Keratinocyte (primary cell): ENCODE data around the gene SERPINI1. TPM values are rescaled to one million over a fixed set of nuclear protein-coding genes. Genes with fewer than 3 reads are reported as not detected.

ENCODE experiments used
- DNase-seq: peaks from one replicate; pipeline ENCODE4 v3.0.0-alpha.2; 2011; ENCODE audit warnings: low read depth, missing footprints, low spot score
- FAIRE-seq: peaks from 2 replicates; lab custom pipeline; 2011; peaks lifted over from hg19 to GRCh38; lab: Jason Lieb, UNC
- H2AFZ ChIP-seq: 2 replicates; pipeline ENCODE4 v1.6.0; 2012; ENCODE audit warnings: low read length, control low read depth, inconsistent platforms; ENCODE audit not compliant: control insufficient read depth
- H3K27ac ChIP-seq: 2 replicates; pipeline ENCODE4 v1.5.1; 2011; ENCODE audit warnings: low read length; ENCODE audit not compliant: control insufficient read depth, insufficient read depth
- H3K27me3 ChIP-seq: 3 replicates; pipeline ENCODE4 v1.6.0; 2011; ENCODE audit warnings: low read length; ENCODE audit not compliant: control insufficient read depth, insufficient read depth; ENCODE audit errors: extremely low read depth
- H3K36me3 ChIP-seq, 2 experiments: 2 replicates in 1 of 2; 3 replicates in 1 of 2; pipeline ENCODE4 v1.5.1; 2011; ENCODE audit warnings: low read length in 2 of 2, mild to moderate bottlenecking in 1 of 2; ENCODE audit not compliant: control insufficient read depth in 2 of 2, insufficient read depth in 2 of 2; ENCODE audit errors: extremely low read depth in 1 of 2
- H3K4me1 ChIP-seq: 3 replicates; pipeline ENCODE4 v1.5.1; 2011; ENCODE audit warnings: low read length; ENCODE audit not compliant: control insufficient read depth, insufficient read depth; ENCODE audit errors: extremely low read depth
- H3K4me2 ChIP-seq: 3 replicates; pipeline ENCODE4 v1.6.0; 2011; ENCODE audit warnings: low read depth, low read length; ENCODE audit not compliant: control insufficient read depth, insufficient read depth; ENCODE audit errors: extremely low read depth
- H3K4me3 ChIP-seq, 3 experiments: fragments of 200-600 bp in 1 of 3; sonication (generic) in 1 of 3; 2 replicates in 2 of 3; 3 replicates in 1 of 3; pipeline ENCODE4 v1.5.1; 2011 to 2016; ENCODE audit warnings: low read length in 3 of 3, mild to moderate bottlenecking in 3 of 3, control low read depth in 2 of 3, inconsistent platforms in 1 of 3, low read depth in 1 of 3, mixed read lengths in 1 of 3, mixed run types in 1 of 3, moderate library complexity in 1 of 3; ENCODE audit not compliant: control insufficient read depth in 2 of 3, insufficient read depth in 2 of 3; ENCODE audit errors: extremely low read depth in 1 of 3
- H3K79me2 ChIP-seq: 2 replicates; pipeline ENCODE4 v1.6.0; 2012; ENCODE audit warnings: low read length; ENCODE audit not compliant: control insufficient read depth, insufficient read depth
- H3K9ac ChIP-seq: 3 replicates; pipeline ENCODE4 v1.6.0; 2011; ENCODE audit warnings: low read length; ENCODE audit not compliant: control insufficient read depth, insufficient read depth; ENCODE audit errors: extremely low read depth
- H3K9me1 ChIP-seq: 3 replicates; pipeline ENCODE4 v1.6.0; 2011; ENCODE audit warnings: low read length; ENCODE audit not compliant: control insufficient read depth, insufficient read depth; ENCODE audit errors: extremely low read depth
- H3K9me3 ChIP-seq: 2 replicates; pipeline ENCODE4 v1.5.1; 2012; ENCODE audit warnings: low read depth, low read length; ENCODE audit not compliant: control insufficient read depth
- H4K20me1 ChIP-seq: 3 replicates; pipeline ENCODE4 v1.6.0; 2011; ENCODE audit warnings: low read length; ENCODE audit not compliant: control insufficient read depth, insufficient read depth; ENCODE audit errors: extremely low read depth
- CTCF ChIP-seq, 3 experiments: IDR thresholded peaks in 1 of 3; conservative IDR thresholded peaks in 1 of 3; optimal IDR thresholded peaks in 1 of 3; 2 replicates in 2 of 3; 3 replicates in 1 of 3; pipeline versions ENCODE3 to v1.5.1; 2011; ENCODE audit warnings: low read length in 3 of 3, mild to moderate bottlenecking in 3 of 3, moderate library complexity in 2 of 3, control low read depth in 1 of 3, inconsistent platforms in 1 of 3; ENCODE audit not compliant: insufficient read depth in 2 of 3; ENCODE audit errors: extremely low read depth in 1 of 3
- EZH2 ChIP-seq: IDR thresholded peaks from one replicate; pipeline ENCODE4 v1.6.1; 2012; ENCODE audit warnings: inconsistent platforms, mild to moderate bottlenecking, low read length, moderate library complexity
- dilution Hi-C: fragments of 300-500 bp; cut with MboI; formaldehyde crosslinking; loops from one replicate; pipeline ENCODE4 v1.7.0; 2020; ENCODE audit warnings: low sequenced_read_pairs; ENCODE audit not compliant: extremely low pct_ligation_motif_present
- polyA plus RNA-seq, 5 experiments: library from polyadenylated mRNA; depleted of rRNA in 3 of 5; stranded (reverse) in 3 of 5; stranded (forward) in 1 of 5; unstranded in 1 of 5; fragments of >200 nt; gene quantifications; 1 replicate in 1 of 5; 2 replicates in 3 of 5; 3 replicates in 1 of 5; pipeline versions ENCODE4 v1.2.1 to v1.2.3, GENCODE V29; 2011 to 2012; ENCODE audit warnings: missing spikeins in 2 of 5, low read depth in 1 of 5, low replicate concordance in 1 of 5

Gene SERPINI1
- polyA plus RNA-seq, 1 donor (not counting 4 experiments of a cell fraction or from before 2014, with no cell fraction given): 5.5 TPM

DNA sequence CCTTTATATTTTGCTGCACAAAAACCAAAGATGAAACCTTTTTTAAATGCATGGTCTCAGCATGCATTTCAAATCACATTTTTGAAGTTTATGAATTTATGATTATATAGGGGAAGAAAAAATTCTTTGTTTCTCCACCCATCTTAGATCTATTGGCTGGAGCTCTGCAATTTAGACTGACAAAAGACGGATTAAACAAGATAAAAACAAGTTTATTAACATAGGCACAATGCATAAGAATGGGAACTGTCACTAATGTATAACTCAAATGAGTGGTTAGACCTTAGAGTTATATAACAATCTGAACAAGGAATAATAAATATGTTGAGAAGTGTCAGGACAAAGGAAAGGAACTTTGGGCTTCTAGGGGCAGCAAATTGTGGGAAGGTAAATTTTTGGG lies 132.5 kb downstream of the SERPINI1 start:
- no peak overlapping the region for H3K27ac ChIP-seq
- H3K79me2 ChIP-seq: no peaks in the 10 kb centered on the region
- H2AFZ ChIP-seq: no peak overlapping the region
- no peak overlapping the region for H3K4me2 ChIP-seq
- no peaks in the 10 kb centered on the region for H3K27me3 ChIP-seq
- DNase-seq (no peak), FAIRE-seq (no peak)
- no peaks in the 10 kb centered on the region for H3K36me3 ChIP-seq
- dilution Hi-C loops: no loop called here
- no peaks in the 10 kb centered on the region for H3K4me1 ChIP-seq
- no peak overlapping the region for H3K9ac ChIP-seq
- H4K20me1 ChIP-seq: no peaks in the 10 kb centered on the region
- H3K9me3 ChIP-seq: no peaks in the 10 kb centered on the region
- TF ChIP-seq EZH2: no peak
- no peak for TF ChIP-seq CTCF (optimal IDR thresholded peaks at IDR 0.05 in 1 of 3, IDR thresholded peaks at IDR 0.05 in 1 of 3, conservative IDR thresholded peaks at IDR 0.05 in 1 of 3; ENCODE audit: extremely low read depth in 1 of 3, insufficient read depth in 2 of 3, low read length in 3 of 3)
- no peaks in the 10 kb centered on the region for H3K9me1 ChIP-seq
- H3K4me3 ChIP-seq: no peak overlapping the region

- FAIRE-seq (no peak), DNase-seq (no peak)
- Histone ChIP-seq H3K9me3 (no peaks in the 10 kb centered on the region), H2AFZ (no peak overlapping the region), H3K79me2 (no peaks in the 10 kb centered on the region), H3K27me3 (no peaks in the 10 kb centered on the region), H4K20me1 (no peaks in the 10 kb centered on the region), H3K9ac (no peak overlapping the region), H3K4me2 (no peak overlapping the region), H3K4me3 (no peak overlapping the region), H3K36me3 (no peaks in the 10 kb centered on the region), H3K4me1 (no peaks in the 10 kb centered on the region), H3K9me1 (no peaks in the 10 kb centered on the region), H3K27ac (no peak overlapping the region)
- TF ChIP-seq EZH2 (no peak), CTCF (optimal IDR thresholded peaks at IDR 0.05 in 1 of 3, IDR thresholded peaks at IDR 0.05 in 1 of 3, conservative IDR thresholded peaks at IDR 0.05 in 1 of 3; ENCODE audit: extremely low read depth in 1 of 3, insufficient read depth in 2 of 3, low read length in 3 of 3) (no peak)
- dilution Hi-C loops: no loop called here
These were observed 134.7 kb downstream of the SERPINI1 start for GRCh38 chr3:167870181-167870580.
